GM13977 (cell line): Measurements from ENCODE around the gene NPTN.
A peak's percentile ranks its signal among the peaks of the same experiment; 100 is the strongest.

Experiments
- DNase-seq: peaks from one replicate; pipeline ENCODE4 v3.0.0; 2012; ENCODE audit warnings: low spot score
- CTCF ChIP-seq: IDR thresholded peaks from 2 replicates; pipeline ENCODE4 v1.5.1; 2012; ENCODE audit warnings: mild to moderate bottlenecking, control low read depth; ENCODE audit not compliant: insufficient read depth; ENCODE audit errors: extremely low read depth, missing control alignments
- in situ Hi-C: fragments of 300-500 bp; cut with MboI; formaldehyde crosslinking; loops from one replicate; pipeline ENCODE4 v1.12.0; 2022; ENCODE audit warnings: low sequenced_read_pairs, low pct_unique_long_range_greater_than_20kb, mixed read lengths, inconsistent platforms; ENCODE audit not compliant: unreplicated experiment

The NPTN gene

GRCh38 chr15:73569361-73569760 is 63.8 kb downstream of the NPTN start:
- no peak for TF ChIP-seq CTCF
- in situ Hi-C loops: loop anchor here (25.0 kb wide), 1 partner anchor 118 kb away; the partner anchor contains the start of gene CD276
- DNase-seq: no peak

- in situ Hi-C loops: loop anchor here (25.0 kb wide), 1 partner anchor 119 kb away; the partner anchor contains the start of gene CD276
- no peak for TF ChIP-seq CTCF
- DNase-seq: no peak
Measured at GRCh38 chr15:73568564-73569280, 64.5 kb downstream of the NPTN start.

GRCh38 chr15:73567020-73567419 is 66.2 kb downstream of the NPTN start:
- in situ Hi-C loops: loop anchor here (25.0 kb wide), 1 partner anchor 120 kb away; the partner anchor contains the start of gene CD276
- no peak for DNase-seq
- TF ChIP-seq CTCF: no peak

GRCh38 chr15:73564255-73564654 is 68.9 kb downstream of the NPTN start:
- in situ Hi-C loops: loop anchor here (25.0 kb wide), 1 partner anchor 123 kb away; the partner anchor contains the start of gene CD276
- no peak for TF ChIP-seq CTCF
- no peak for DNase-seq

GRCh38 chr15:73560501-73561117 is 72.6 kb downstream of the NPTN start:
- TF ChIP-seq CTCF: peak; percentile 47
- peak; percentile 27 for DNase-seq
- in situ Hi-C loops: loop anchor here (25.0 kb wide), 1 partner anchor 127 kb away; the partner anchor contains the start of gene CD276

GRCh38 chr15:73558529-73558928 is 74.7 kb downstream of the NPTN start:
- no peak for DNase-seq
- no peak for TF ChIP-seq CTCF
- in situ Hi-C loops: loop anchor here (25.0 kb wide), 1 partner anchor 129 kb away; the partner anchor contains the start of gene CD276
